GM18870 (cell line): ENCODE data around the gene BMPER.

ENCODE experiments used
- ATAC-seq: cut with Tn5 transposase; IDR thresholded peaks from one replicate; pipeline ENCODE4 v1.9.1; 2021; ENCODE audit warnings: moderate library complexity; ENCODE audit not compliant: unreplicated experiment

BMPER gene

GRCh38 chr7:33964417-33965182 is 59.3 kb downstream of the BMPER start:
- no peak for ATAC-seq

- ATAC-seq: no peak
Measured at GRCh38 chr7:33965183-33965744, 59.9 kb downstream of the BMPER start.

GRCh38 chr7:33968591-33968990 is 63.3 kb downstream of the BMPER start:
- no peak for ATAC-seq

- ATAC-seq: no peak
Measured at GRCh38 chr7:33970536-33970935, 65.2 kb downstream of the BMPER start.

GRCh38 chr7:33971106-33971505 is 65.8 kb downstream of the BMPER start:
- ATAC-seq: no peak

GRCh38 chr7:33973231-33974015 is 68.1 kb downstream of the BMPER start:
- ATAC-seq: no peak

GRCh38 chr7:33979300-33979806 is 74.0 kb downstream of the BMPER start:
- ATAC-seq: no peak

- ATAC-seq: no peak
Measured at GRCh38 chr7:33979807-33980355, 74.5 kb downstream of the BMPER start.

- ATAC-seq: no peak
Measured at GRCh38 chr7:33981226-33981625, 75.9 kb downstream of the BMPER start.

GRCh38 chr7:33981671-33982424 is 76.5 kb downstream of the BMPER start:
- no peak for ATAC-seq

- ATAC-seq: no peak
Measured at GRCh38 chr7:33982425-33982786, 77.1 kb downstream of the BMPER start.

GRCh38 chr7:33986451-33986850 is 81.1 kb downstream of the BMPER start:
- ATAC-seq: no peak

- no peak for ATAC-seq
Measured at GRCh38 chr7:33986951-33987947, 81.9 kb downstream of the BMPER start.

GRCh38 chr7:33996899-33997298 is 91.6 kb downstream of the BMPER start:
- no peak for ATAC-seq

- ATAC-seq: no peak
Measured at GRCh38 chr7:33998476-33998875, 93.1 kb downstream of the BMPER start.

GRCh38 chr7:34011017-34011695 is 105.8 kb downstream of the BMPER start:
- no peak for ATAC-seq

GRCh38 chr7:34011696-34012095 is 106.4 kb downstream of the BMPER start:
- no peak for ATAC-seq

GRCh38 chr7:34013421-34013820 is 108.1 kb downstream of the BMPER start:
- no peak for ATAC-seq

- no peak for ATAC-seq
Measured at GRCh38 chr7:34015651-34016050, 110.3 kb downstream of the BMPER start.
